Activated T-cell treated with anti-CD3 and anti-CD28 coated beads, Interleukin-2, amount 50 U/mL, for 1 hour (primary cell): Measurements from ENCODE around the gene C15orf39.
A peak's percentile ranks its signal among the peaks of the same experiment; 100 is the strongest.

Experiments used
- DNase-seq: peaks from one replicate; pipeline ENCODE4 v3.0.0-alpha.2; 2020

C15orf39 gene

DNA sequence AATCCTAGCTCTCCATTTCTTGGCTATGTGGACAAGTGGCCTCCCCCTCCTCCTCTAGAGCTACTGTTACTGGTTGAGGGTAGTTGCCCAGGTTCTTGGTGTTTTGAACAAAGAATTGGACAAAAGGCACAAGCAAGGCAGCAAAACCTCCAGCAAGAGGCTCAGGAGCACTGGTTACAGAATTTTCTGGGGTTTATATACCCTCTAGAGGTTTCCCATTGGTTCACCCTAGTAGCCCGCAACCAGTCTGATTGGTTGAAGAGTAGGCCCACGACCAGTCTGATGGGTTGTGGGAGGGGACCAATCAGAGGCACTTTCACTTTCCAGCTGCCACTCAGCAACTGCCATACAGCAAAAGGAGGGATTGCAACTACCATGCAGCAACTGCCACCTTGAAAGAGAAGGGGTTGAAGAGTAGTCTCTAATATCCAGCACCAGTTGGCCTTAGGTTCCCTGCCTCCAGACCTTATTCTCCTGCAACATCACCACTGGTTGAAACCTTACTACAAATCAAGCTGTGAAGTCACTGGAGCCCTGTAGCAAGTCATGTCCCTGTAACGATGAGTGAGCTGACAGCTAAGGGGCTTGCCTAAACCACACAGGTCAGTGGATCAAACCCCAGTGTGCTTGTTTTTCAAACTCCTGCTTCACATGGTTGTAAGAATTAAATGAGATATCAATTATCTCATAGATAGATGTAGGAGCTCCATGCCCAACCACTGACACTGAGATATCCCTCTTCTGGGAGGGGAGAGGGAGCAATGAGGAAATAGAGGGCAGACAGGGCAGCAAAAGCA is 2.9 kb upstream of the C15orf39 start:
- no peak for DNase-seq

GRCh38 chr15:75199357-75199940 is 2.2 kb upstream of the C15orf39 start:
- DNase-seq, result no peak

GRCh38 chr15:75200391-75200764 is 1.3 kb upstream of the C15orf39 start:
- no peak for DNase-seq

GRCh38 chr15:75200765-75201615 is 692 bp upstream of the C15orf39 start:
- DNase-seq, result peak; percentile 45

DNA sequence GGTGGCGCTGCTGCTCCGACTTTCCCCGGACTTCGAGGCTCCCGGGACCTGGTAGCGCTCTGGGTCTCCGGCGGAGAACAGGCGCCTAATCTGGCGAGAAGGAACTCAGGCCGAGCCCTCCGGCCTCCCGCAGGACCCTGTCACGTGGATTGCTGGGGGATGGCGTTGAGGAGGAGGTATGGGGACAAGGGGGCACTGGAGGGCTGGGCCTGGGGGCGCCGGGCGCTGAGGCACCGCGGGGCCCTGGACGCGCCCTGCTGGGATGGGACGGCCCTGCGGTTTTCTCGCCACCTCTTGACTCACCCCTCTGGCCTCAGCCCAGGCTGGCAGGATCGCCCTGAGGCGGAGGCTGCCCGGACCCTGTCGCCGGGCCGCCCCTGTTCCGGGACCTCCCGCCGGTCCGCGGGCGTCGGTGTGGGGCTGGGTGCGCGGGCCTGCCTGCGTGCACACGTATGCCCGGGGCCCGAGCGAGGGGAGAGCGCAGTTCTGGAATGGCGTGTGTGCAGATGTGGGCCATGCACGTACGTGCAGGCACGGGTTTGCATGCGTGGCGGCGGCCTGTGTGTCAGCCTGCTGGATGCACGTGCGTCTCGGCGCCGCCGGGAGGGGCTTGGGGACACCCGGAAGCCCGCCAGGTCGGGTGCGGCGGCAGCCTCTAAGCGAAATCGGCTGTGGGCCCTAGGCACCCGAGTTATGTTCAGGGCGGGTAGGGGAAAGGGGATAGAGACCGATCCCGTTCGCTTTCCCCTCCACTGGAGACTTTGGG is 752 bp downstream of the C15orf39 start:
- DNase-seq, result peak; percentile 86

DNA sequence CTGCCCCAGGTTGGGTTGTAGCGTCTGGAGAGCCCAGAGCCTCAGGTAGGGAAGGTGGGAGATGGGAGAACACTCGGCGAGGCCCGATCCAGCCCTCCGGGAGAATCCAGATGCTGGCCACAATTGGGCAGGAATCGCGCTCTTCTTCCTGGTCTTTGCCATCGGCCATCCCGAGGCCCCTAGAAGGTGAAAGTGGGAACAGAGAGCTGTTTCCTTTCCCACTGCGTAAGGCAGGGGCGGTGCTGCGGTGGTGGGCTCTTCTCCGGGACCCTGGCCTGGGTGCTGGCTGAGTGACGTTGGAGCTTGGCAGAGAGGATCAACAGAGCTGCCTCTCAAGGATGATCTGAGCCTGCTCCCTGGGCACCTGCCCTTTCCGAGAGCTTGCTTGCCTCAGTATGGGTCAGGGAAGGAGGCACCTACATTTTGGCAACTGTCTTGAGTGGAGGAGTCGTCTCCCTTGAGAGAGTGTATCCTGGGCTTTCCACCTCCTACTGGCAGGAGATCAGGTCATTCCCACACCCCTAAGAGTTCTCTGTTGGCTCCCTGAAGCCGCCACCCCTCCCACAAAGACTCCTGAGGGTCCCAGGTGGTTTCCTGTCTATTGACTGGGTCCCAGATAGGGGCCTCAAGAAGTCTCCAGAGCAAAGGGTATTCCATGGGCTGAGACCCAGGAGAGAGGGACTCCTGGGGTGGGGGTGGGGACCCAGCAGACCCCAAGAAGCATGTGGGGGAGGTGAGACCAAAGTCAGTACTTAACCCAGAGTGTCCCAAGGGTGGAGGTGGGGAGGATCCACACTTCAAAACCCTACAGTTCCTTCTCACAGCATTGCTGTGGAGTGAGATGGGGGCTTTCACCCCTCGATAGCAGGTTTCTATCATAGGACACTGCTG is 1.6 kb downstream of the C15orf39 start:
- DNase-seq, result no peak

DNA sequence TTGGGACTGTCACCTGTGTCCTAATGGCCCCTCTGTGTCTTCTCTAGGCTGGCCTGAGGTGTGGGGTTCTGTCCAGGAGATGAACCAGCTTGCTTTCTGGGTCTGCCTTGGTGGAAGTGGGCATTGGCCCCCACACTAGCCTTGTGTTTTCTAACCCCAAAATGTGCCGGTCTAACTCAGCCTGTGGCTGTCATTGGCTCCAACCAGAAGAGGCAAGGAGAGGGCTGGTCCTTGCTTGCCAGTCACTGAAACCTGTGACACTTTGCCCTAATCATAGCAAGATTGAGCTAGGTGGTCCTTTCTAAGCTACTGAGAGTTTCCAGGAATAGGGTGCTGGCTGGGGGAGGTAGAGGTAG is 2.2 kb downstream of the C15orf39 start:
- DNase-seq, result no peak

- DNase-seq, result peak; percentile 85
Measured at GRCh38 chr15:75204340-75205063, 2.8 kb downstream of the C15orf39 start.

- DNase-seq, result no peak
Measured at GRCh38 chr15:75205064-75205395, 3.3 kb downstream of the C15orf39 start.

DNA sequence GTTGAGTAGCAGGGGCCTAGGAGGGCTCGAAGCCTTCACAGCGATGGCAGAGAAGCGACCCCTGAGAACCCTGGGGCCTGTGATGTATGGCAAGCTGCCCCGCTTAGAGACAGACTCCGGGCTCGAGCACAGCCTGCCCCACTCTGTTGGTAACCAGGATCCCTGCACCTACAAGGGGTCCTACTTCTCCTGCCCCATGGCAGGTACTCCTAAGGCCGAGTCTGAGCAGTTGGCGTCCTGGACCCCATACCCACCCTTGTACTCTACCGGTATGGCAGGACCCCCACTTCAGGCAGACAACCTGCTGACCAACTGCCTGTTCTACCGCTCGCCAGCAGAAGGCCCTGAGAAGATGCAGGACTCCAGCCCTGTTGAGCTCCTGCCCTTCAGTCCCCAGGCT is 4.3 kb downstream of the C15orf39 start:
- DNase-seq, result no peak

DNA sequence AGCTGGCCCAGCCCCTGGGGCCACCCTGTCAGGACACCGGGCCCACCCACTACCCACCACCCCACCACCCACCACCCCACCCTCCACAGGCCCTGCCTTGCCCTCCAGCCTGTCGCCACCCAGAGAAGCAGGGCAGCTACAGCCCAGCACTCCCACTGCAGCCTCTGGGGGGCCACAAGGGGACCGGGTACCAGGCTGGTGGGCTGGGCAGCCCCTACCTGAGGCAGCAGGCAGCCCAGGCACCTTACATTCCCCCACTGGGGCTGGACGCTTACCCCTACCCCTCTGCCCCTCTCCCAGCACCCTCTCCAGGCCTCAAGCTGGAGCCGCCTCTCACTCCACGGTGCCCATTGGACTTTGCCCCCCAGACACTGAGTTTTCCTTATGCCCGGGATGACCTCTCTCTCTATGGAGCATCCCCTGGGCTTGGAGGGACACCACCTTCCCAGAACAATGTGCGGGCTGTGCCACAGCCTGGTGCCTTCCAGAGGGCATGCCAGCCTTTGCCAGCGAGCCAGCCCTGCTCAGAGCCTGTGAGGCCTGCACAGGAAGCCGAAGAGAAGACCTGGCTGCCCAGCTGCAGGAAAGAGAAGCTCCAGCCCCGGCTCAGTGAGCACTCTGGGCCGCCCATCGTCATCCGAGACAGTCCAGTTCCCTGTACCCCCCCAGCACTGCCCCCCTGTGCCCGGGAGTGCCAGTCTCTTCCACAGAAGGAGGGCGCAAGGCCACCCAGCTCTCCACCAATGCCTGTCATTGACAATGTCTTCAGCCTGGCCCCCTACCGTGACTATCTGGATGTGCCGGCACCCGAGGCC is 5.3 kb downstream of the C15orf39 start:
- DNase-seq, result no peak

- DNase-seq, result no peak
Measured at GRCh38 chr15:75207618-75208500, 6.2 kb downstream of the C15orf39 start.

DNA sequence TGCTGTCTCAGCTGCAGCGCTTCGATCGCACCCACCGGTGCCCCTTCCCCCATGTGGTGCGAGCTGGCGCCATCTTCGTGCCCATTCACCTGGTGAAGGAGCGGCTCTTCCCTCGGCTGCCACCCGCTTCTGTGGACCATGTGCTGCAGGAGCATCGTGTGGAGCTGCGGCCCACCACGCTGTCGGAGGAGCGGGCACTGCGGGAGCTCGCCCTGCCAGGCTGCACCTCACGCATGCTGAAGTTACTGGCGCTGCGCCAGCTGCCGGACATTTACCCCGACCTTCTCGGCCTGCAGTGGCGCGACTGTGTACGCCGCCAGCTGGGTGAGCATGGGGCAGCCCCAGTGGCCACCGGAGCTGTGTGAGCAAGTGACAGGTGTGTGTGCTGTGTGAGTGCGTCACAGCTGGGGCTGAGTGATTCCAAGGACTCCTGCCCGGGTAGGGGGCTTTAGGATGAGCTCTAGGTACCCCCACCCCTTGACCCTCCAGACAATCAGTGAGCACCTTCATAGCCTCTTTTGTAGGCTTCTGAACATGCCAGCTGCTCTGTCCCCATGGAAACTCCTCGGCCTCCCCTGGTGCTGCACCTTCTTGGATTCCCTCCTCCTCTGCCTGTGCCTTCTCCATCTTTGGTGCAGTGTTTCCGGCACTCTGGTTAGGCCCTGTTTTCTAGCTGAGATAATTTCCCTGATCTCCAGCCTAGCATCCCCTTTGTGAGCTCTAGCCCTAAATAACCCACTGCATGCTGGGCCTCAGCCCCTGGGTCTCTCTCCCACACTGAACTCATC is 7.0 kb downstream of the C15orf39 start:
- no peak for DNase-seq

DNA sequence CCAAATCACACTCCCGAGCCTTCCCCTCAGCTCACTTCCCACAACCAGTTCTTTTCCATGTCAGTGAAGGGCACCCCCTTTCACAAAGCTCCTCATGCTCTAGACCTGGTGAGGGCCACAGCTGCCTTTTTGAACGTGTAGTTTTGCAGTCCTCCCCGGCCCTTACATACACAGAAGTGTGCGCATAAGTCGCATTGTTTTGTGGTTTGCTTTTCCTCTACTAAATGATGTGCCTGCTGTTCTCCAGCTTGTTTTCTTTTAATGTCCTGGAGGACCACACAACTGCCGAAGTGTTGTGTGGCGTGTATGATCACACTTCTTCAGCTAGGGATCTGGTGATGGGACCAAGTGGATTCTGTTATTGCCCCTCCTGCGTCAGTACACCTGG is 7.6 kb downstream of the C15orf39 start:
- no peak for DNase-seq

DNA sequence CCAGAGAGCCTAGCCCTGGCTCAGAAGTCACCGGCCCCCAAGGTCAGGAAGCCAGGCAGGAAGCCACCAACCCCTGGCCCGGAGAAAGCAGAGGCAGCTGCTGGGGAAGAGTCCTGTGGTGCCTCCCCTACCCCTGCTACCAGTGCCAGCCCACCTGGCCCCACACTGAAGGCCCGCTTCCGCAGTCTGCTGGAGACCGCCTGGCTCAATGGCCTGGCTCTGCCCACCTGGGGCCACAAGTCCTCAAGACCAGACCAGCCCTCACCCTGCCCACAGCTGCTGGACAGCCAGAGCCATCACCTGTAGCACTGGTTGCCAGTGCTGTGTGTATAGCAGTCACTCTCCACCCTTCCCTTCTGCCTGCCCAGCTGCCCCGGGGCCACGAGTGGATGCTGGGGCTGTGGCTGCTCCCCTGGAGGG is 9.1 kb downstream of the C15orf39 start:
- DNase-seq, result no peak

DNA sequence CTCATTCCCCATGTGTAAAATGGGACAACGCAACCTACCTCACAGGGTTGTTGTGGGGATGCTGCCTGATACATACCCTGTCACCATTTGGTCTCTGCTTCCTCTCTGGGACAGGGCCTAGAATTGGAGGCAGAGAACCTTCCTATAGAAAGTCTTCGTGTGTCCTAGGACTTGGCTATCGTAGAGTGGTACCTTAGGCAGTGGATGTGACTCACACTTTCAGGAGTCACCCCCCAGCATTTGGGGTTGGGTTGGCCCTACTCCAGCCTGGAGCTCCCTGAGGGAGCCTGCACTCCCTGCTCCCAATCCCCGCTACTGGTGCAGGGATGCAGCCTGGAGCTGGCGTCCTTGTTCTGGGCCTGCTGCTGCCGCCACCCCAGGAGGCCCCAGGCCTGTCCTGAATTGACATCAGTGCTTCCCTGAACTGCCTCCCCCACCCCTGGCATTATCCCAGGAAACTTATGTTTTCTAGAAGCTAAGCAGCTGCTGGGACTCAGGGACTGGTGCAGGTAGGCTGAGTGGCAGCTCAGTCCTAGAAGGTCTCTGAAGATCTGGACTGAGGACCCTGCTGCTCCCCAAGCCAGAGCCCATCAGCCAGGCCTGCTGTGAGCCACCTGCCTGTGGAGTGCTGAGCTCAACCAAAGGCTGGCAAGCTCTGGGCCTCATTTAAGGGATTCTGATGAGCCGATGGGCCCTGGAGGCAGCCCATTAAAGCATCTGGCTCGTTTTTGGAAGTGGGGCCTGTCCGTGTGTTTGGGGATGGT is 9.9 kb downstream of the C15orf39 start:
- DNase-seq, result no peak

DNA sequence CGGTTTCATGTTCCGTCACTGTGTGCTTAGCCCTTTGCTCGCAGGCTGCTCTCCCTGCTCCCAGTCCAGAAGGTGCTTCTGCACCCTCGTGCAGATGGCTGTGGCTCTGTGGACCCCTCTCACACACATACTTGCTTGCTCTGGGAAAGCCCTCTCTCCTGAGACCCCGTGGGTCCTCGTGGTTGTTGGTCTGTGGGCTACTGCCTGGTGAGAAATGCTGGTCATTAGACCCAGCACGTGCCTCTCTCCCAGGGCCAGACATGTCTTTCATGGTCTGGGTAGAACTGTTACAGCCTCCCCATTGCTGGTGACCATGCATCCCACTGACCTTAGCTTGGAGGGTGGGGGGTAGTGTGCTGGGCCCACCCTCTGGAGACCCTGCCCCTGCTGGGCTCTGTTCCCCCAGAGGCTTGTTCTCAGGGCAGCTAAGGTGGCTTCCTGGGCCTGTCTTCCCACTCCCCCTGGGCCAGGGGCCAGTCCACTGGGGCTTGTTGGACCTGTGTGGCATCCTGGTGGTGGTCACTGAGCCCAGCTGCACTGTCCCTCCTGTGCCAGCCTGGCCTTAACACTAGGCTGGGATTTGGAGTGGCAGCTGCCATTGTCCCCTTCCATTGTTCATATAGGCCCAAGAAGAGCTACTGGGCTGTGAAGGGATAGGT is 10.6 kb downstream of the C15orf39 start:
- no peak for DNase-seq
